AG08396 (cell line): ENCODE results near the gene NDUFAF2.
A peak's percentile ranks its signal among the peaks of the same experiment; 100 is the strongest.
"Not testable (repeated sequence)": the region's sequence is repeated elsewhere in the genome, so short reads cannot be mapped to it uniquely, and the experiment has no call there.

Experiments used
- DNase-seq: peaks from one replicate; pipeline ENCODE4 v3.0.0; 2012; ENCODE audit warnings: low spot score, mixed read lengths

Gene NDUFAF2

DNA sequence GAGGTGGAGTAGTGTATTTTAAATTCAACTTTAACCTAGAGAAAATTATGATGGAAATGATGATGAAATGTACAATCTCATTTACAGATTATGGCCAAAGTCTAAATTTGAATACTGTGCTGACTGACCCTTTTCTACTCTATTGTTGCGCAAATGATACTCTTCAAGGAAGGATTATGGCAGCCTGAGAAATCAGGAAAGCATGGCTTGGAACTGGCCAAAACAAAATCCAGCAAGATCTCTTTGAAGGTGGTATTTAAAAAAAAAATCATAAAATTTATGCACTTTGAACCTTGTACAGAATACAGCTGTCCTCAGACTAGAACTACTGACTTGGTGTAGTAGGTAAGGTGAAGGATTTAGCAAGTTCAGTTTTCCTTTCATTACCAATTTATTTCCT lies 105.3 kb downstream of the NDUFAF2 start:
- DNase-seq: no peak

DNA sequence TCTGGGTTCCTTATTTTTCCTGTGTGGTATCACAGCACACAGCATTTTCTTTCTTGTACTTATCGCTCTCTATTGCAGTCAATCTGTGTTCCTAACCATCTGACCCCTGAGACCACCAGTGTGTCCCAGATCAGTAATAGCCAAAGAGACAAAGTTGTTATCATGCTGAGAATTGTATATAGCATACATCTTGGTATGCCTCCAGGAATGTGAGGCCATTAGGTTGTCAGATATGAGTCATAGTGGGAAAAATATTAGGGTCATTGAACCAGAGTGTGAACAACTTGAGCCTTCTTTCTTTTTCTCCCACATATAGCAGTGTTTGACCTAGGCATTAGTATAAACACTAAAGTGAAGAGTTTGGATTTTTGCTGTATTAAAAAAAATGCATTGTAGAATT lies 106.3 kb downstream of the NDUFAF2 start:
- peak; percentile 5 for DNase-seq

DNA sequence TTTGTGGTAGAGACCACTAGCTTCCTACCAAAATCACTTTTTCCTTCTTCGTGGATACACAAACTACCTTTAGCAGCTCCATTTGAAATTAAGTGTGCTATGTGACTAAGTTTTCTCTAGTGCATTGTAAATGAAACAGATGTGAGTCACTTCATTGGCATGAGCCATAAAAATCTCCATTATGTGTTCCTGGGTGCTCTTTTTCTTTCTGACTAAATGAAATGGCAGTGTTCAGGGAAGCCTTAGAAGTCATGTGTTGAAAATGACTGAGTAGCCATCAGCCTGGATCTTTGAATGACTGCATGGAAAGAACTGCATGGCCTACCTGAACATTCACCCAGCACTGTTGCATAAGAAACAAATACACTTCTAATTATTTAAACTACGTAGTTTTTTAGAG lies 107.9 kb downstream of the NDUFAF2 start:
- DNase-seq: peak; percentile 25

DNA sequence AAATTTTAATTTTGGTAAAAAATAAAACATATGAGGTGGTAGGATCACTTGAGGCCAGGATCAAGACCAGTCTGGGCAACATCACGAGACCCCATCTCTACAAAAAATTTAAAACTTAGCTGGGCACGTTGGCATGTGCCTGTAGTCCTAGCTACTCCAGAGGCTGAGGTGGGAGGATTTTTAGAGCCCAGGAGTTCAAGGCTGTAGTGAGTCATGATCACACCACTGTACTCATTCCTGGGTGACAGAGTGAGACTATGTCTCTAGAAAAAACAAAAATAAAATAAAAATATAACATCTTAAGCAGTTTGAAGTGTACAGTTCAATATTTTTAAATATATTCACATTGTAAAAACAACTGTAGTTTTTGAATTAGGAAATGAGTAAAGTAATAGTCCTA lies 108.9 kb downstream of the NDUFAF2 start:
- DNase-seq: no peak

DNA sequence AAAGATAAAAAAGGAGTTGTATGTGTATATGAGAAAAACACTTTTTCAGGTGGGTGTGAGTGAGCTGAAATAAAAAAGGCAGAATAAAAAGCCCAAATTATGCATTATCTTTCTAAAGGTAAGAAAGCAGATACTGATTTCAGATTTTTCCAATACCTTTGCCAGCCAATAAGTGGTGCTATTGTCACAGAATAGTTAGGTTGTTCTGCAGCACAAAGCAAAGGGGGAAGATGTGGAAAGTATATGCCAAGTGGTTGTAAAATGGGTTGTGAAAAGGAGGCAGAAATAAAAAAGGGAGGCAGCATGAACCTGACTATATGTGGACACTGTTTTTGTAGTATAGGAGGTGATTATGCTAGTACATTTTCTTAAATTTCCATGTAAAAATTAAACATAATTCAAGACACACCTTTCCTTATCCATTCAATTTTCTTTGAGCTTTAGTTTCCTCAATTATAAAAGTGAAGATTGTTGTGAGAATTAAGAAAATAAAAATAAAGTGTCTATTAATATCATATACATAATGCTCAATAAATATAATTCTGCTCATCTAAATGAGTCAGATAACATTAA lies 110.5 kb downstream of the NDUFAF2 start:
- DNase-seq: peak; percentile 36

DNA sequence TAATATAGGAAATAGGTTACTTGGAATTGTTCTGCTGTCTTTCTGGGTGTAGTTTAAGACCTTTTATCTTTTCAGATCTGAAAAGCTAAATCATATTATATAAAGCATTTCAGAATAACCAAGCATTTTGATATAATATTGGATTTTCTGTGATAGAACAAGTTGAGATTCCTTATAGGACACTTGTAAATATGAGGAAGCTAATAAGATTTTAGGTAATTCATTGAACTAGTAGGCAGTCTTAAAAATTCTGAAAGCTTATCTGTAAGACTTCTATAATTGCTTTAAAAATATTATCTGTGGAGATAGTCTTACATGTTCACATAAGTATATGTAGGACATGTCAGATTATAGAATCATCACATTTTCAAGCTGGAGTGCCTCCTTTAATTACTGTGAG lies 114.5 kb downstream of the NDUFAF2 start:
- no peak for DNase-seq

DNA sequence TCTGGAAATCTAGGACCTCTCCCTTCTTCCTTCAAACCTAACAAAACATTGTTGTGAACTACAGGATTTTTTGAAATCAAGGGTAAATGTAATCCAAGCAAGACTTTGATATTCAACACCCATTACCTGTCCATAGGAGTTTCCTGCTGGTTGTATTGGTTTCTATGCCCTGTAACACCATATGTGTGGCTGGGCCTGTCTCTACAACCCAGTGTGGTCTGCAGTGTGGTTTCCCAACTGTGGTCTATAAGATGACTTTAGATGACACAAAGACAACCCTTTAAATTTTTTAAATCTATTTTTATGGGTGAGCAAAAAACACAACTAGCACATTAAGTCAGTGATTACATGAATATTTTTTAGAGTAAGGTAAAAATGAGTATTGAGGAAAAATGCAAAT lies 124.1 kb downstream of the NDUFAF2 start:
- no peak for DNase-seq

DNA sequence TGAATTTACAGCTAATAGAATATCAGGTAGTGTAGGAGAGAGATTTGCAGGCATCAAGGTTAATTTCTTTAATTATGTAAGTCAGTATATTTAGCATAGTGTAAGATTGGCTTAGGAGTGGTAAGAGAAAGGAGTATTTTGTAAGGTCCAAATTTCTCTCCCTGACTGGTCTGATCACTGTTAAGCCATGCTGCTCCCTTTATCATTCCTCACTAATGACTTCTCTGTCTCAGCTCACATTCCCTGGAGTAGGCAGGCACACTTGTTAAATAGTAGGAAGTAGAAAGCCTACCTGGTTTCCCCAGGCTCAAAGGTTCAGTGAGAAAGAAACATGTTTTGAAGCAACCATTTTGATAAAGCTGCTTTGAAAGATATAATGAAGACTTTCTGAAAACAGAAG lies 126.5 kb downstream of the NDUFAF2 start:
- DNase-seq: no peak

DNA sequence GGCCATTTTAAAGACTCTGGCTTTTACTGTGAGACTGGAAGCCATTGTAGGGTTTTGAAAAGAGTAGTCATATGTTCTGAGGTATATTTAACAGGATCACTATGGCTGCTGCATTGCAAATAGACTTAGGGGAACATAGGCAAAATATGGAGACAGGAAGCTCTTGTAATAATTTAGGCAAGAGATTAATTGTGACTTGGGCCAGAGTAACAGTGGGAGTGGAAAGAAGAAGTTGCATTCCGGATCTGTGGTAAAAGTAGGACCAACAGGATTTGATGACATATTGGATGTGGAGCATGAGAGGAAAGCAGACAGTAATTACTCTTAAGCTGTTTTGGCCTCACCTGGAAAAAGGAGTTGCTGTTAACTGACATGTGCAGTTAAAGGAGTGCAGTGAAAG lies 131.6 kb downstream of the NDUFAF2 start:
- no peak for DNase-seq

DNA sequence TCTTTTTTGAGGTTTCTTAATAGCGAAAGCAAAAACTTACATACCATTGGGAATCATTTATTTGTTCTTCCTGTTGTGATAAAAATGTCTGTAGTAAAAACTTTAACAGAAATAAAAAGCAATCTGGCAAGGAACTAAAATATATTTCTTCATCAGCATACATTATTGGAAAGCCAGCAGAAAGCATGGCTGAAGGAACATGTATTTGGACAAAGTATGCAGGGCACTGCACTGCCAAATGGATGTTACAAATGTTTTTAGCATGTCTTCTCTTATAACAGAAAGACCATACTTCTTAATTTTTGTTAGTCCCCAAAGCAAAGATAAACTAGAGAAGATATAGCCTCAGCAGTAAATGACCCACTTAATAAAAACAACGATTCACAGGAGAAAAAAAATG lies 136.7 kb downstream of the NDUFAF2 start:
- DNase-seq: no peak

DNA sequence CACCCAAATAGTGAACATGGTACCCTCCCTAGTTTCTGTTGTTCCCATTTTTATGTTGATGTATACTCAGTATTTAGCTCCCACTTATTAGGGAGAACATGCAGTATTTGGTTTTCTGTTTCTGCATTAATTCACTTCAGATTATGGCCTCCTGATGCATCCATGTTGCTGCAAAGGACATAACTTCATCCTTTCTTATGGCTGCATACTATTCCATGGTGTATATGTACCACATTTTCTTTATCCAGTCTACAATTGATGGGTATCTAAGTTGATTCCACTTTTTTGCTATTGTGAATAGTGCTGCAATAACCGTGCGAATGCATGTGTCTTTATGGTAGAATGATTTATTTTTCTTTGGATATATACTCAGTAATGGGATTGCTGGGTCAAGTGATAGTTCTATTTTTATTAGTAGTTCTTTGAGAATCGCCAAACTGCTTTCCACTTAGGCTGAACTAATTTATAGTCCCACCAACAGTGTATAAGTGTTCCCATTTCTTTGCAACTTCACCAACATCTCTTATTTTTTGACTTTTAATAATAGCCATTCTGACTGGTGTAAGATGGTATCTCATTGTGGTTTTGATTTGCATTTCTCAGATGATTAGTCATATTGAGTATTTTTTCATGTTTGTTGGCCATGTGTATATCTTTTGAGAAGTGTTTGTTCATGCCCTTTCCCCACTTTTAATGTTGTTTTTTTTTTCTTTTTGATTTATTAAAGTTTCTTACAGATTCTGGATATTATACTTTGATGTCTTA lies 137.7 kb downstream of the NDUFAF2 start:
- no peak for DNase-seq

DNA sequence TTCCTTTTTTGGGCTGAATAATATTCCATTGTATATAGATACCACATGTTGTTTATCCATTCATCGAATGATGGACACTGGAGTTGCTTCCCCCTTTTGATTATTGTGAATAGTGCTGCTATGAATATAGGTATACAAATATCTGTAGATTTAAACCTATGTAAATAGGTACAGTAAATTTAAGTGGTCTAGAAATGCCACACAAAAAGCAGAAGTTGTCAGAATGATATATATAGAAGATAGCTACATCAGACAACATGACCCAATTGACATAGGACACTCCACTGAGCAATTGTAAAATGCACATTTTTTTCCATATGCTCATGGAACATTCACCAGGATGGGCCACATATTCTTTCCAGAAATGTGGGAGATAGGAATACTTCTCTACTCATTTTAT lies 139.7 kb downstream of the NDUFAF2 start:
- no peak for DNase-seq

DNA sequence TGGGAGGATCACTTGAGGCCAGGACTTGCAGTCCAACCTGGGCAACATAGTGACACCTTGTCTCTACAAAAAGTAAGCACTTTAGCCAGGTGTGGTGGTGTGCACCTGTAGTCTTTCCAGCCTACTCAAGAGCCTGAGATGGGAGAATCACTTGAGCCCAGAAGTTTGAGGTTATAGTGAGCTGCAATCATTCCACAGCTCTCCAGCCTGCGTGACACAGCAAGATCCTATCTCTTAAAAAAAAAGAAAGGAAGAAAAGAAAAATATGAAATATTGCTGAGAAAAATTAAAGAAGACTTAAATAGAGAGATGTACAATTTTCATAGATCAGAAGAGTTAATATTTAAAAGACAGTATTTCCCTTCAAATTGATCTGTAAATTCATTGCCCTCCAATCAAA lies 140.9 kb downstream of the NDUFAF2 start:
- DNase-seq: no peak

DNA sequence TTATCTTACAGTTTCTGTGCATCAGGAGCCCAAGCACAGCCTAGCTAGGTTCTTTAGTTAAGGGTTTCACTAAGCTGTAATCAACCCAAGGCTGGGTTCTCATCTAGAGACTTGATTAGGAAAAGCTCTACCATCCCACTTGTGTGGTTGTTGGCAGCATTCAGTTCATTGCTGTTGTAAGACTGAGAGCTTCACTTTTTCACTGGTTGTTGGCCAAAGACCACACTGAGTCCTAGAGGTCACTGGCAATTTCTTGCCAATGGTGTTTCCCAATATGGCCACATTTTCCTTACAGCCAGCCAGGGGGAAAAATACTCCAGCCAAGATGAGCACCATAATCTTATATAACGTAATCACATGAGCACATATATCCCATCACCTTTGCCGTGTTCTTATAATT lies 142.9 kb downstream of the NDUFAF2 start:
- DNase-seq: no peak

DNA sequence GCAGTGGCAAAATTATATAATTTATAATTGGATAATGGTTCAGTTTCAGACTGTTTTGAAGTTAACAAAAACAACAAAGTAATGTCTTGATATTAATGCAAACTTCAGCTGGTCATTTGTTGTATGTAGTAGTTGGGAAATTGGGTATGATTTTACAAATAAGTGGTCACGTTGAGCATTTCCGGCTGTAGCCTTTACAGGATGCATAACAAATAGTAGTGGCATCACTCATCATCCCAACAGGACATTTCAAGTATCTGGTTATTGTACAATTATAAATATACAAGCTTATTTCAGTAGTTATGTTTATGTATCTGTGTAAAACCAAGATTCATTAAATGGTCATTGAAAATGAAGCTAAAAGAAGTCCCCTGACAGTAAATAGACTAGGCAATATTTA lies 144.3 kb downstream of the NDUFAF2 start:
- DNase-seq: no peak

DNA sequence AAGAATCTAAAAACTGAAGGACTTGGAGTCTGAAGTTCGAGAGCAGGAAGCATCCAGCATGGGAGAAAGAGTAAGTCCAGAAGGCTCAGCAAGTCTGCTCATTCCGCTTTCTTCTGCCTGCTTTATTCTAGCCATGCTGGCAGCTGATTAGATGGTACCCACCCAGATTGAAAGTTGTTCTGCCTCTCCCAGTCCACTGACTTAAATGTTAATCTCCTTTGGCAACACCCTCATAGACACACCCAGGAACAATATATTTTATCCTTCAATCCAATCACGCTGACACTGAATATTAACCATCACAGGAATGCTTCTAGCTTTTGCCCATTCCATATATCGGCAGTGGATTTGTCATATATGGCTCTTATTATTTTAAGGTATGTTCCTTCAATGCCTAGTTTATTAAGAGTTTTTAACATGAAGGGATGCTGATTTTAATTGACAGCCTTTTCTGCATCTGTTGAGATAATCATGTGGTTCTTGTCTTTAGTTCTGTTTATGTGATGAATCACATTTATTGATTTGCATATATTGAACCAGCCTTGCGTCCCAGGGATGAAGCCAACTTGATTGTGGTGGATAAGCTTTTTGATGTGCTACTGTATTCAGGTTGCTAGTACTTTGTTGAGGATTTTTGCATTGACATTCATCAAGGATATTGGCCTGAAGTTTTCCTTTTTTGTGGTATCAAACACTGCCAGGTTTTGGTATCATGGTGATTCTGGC lies 148.2 kb downstream of the NDUFAF2 start:
- DNase-seq: not testable (repeated sequence)

DNA sequence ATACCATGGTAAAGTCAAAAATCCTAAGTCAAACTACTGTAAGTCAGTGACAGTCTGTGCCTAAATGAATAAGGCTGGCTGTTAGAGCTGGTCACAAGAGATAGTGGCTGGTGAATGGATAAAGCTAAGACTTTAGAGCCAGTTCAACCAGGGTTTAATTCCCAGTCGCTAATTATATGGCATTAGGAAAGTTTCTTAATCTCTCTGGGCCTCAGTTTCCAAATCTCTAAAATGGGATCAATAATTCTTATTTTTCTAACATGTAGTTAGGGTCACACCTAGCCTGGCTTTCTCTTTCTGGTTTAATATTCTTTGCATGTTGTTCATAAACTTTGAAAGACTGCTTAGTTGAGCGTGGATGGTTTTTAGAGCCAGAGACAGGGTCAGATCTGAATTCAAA lies 152.5 kb downstream of the NDUFAF2 start:
- no peak for DNase-seq

DNA sequence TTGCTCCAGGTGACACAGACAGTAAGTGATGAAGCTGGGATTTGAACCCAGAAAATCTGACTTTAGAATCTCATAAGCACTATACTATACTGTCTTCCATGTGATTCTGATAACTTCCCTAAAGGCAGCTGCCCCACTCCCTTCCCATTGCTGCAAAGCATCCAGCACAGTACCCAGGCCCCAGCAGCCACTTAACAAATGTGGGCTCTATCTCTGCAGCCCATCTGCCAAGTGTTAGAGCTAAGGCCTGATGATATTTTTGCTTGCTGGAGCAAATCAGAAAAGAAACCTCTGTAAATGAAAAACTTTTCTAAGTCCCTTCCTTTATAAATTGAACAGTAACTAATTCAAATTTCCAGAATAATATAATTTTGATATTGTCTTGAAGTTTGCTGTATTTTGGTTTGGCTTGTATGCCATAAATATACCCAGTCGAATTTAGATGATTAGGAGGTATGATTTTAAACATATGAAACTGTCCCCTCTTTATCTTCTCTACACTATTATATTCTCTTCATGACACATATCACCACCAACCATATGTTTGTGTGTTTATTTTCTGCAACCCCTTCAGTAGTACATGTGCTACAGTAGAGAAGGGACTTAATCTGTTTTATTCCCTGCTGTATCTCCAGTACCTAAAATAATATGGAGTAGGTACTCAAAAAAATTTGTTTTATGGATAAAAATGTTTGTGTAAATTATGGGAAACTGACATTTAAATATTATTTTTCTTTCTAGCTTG lies 153.4 kb downstream of the NDUFAF2 start:
- no peak for DNase-seq

DNA sequence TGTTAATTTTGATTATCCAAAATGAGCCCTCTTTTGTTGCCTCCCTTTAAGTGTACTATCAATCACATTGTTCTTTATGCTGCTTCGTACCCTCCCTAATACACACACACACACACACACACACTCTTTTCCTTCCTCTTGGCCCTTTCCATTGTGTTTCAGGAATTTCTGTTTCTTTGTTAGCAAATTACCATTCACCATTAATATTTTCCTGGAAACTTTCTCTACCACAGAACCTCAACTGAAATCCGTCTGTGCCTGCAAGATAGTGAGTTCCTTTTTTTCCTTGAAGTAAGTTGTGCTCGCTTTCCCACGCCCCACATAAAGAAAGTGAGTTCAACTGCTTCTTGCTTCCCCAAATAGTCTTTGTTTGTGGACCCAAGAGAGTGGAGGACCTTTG lies 155.4 kb downstream of the NDUFAF2 start:
- DNase-seq: no peak

DNA sequence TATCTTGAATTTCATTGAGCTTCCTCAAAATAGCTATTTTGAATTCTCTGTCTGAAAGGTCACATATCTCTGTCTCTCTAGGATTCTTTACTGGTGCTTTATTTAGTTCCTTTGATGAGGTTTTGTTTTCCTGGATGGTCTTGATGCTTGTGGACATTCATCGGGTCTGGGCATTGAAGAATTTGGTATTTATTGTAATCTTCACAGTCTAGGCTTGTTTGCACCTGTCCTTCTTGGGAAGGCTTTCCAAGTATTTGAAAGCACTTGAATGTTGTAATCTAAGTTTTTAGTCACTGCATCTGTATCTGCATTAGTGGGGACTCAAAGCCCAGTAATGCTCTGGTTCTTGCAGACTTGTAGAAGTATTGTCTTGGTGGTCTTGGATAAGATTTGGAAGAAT lies 169.4 kb downstream of the NDUFAF2 start:
- no peak for DNase-seq

DNA sequence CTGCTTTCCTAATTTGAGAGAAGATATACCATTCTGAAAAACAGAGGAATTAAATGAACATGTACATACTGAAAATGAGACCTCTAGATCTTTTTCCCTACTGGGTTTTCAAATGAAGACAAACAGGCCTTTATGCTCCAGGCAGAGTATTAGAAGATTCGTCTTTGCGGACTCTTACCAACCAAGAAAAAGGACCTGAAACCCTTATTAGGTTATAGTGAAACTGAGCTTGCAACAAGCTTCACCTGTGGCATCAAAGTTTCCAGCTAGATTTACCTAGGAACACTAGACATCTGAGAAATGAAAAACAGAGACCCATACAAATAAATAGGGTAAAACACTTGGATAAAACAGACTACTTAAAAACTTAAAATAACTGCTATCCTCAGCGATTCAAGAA lies 171.0 kb downstream of the NDUFAF2 start:
- DNase-seq: no peak

DNA sequence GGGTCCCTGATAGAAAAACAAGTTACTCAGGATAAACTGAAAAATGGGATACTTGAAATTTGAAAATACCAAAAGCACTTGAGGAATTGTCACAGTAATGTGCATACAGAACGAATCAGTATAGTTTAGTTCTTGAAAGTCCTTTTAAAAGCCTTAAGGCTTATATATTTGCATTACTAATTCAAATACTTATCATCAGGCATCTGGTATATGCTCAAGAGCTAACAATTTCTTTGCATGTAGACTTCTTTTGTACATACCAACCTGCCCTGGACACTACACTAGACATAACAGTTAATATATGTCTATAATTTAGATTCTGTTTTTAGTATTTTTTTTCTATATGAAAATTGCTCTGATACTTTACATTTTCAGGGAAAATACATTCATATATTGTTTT lies 174.1 kb downstream of the NDUFAF2 start:
- DNase-seq: no peak

DNA sequence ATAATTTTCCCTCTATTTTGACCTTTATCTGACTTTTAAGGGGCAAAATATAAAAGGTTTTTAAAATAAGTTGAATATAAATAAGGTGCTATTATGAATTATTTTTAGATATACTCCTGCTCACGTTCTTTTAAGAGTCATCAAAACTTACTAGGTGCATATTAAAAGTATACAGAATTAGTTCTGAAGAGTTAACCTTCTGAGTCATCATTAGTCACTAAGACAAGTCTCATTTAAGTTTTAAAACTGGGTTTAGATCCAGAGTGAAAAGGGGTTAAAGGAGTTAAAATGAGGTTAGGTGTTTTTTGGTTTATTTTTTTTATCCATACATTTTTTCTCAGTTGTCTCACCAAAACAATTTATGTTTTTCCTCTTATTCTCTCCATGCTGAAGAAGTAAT lies 175.5 kb downstream of the NDUFAF2 start:
- no peak for DNase-seq
